ENCODE results near the gene GABRR1. TPM values are rescaled to one million over a fixed set of nuclear protein-coding genes. Genes with fewer than 3 reads are reported as not detected.

GABRR1 gene
- total and polyA plus RNA-seq, 2 experiments from 2014 or later: 0.27 to 0.60 TPM

- H3K79me2 ChIP-seq: no peaks in the 10 kb centered on the region
- H3K27ac ChIP-seq: no peak overlapping the region
- no peak for DNase-seq (ENCODE audit: low spot score)
- H3K36me3 ChIP-seq (replicated peaks; ENCODE audit: insufficient read depth, low read depth): no peaks in the 10 kb centered on the region
- H3K9me3 ChIP-seq (ENCODE audit: low read depth): no peaks in the 10 kb centered on the region
- H3K9me2 ChIP-seq (replicated peaks; ENCODE audit: insufficient read depth): no peaks in the 10 kb centered on the region
- TF ChIP-seq EZH2phosphoT487 (IDR thresholded peaks at IDR 0.05; ENCODE audit: low read depth, severe bottlenecking, unreplicated experiment): no peak
- TF ChIP-seq, protein P1, sequence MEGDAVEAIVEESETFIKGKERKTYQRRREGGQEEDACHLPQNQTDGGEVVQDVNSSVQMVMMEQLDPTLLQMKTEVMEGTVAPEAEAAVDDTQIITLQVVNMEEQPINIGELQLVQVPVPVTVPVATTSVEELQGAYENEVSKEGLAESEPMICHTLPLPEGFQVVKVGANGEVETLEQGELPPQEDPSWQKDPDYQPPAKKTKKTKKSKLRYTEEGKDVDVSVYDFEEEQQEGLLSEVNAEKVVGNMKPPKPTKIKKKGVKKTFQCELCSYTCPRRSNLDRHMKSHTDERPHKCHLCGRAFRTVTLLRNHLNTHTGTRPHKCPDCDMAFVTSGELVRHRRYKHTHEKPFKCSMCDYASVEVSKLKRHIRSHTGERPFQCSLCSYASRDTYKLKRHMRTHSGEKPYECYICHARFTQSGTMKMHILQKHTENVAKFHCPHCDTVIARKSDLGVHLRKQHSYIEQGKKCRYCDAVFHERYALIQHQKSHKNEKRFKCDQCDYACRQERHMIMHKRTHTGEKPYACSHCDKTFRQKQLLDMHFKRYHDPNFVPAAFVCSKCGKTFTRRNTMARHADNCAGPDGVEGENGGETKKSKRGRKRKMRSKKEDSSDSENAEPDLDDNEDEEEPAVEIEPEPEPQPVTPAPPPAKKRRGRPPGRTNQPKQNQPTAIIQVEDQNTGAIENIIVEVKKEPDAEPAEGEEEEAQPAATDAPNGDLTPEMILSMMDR (IDR thresholded peaks at IDR 0.05; ENCODE audit: poor library complexity): no peak
- no peak for TF ChIP-seq EZH2 (IDR thresholded peaks at IDR 0.05; ENCODE audit: borderline replicate concordance)
- no peaks in the 10 kb centered on the region for H3K4me1 ChIP-seq (ENCODE audit: insufficient read depth)
- 95% methylated on average over 4 of the region's 4 CpGs for WGBS (ENCODE audit: low lambda C conversion rate, missing lambda C conversion rate)
- no peaks in the 10 kb centered on the region for H4K20me1 ChIP-seq (ENCODE audit: insufficient read depth, poor library complexity, severe bottlenecking)
- H3K4me2 ChIP-seq: no peak overlapping the region
- H2AFZ ChIP-seq: no peak overlapping the region
- H3K27me3 ChIP-seq: no peaks in the 10 kb centered on the region
- H3K4me3 ChIP-seq: no peak overlapping the region
Measured at GRCh38 chr6:89255417-89255816, 38.3 kb upstream of the GABRR1 start.

GRCh38 chr6:89254569-89254968, 37.4 kb upstream of the GABRR1 start:
- TF ChIP-seq EZH2phosphoT487 (IDR thresholded peaks at IDR 0.05; ENCODE audit: low read depth, severe bottlenecking, unreplicated experiment): no peak
- no peak for TF ChIP-seq EZH2 (IDR thresholded peaks at IDR 0.05; ENCODE audit: borderline replicate concordance)
- TF ChIP-seq, protein P1 (IDR thresholded peaks at IDR 0.05; ENCODE audit: poor library complexity): no peak
- Histone ChIP-seq H3K9me3 (ENCODE audit: low read depth) (no peaks in the 10 kb centered on the region), H3K79me2 (no peaks in the 10 kb centered on the region), H2AFZ (no peak overlapping the region), H3K4me1 (ENCODE audit: insufficient read depth) (no peaks in the 10 kb centered on the region), H3K4me2 (no peak overlapping the region), H3K9me2 (replicated peaks; ENCODE audit: insufficient read depth) (no peaks in the 10 kb centered on the region), H3K27ac (no peak overlapping the region), H3K27me3 (no peaks in the 10 kb centered on the region), H3K36me3 (replicated peaks; ENCODE audit: insufficient read depth, low read depth) (no peaks in the 10 kb centered on the region), H4K20me1 (ENCODE audit: insufficient read depth, poor library complexity, severe bottlenecking) (no peaks in the 10 kb centered on the region), H3K4me3 (no peak overlapping the region)
- DNase-seq (ENCODE audit: low spot score): no peak

GRCh38 chr6:89252907-89253306, 35.7 kb upstream of the GABRR1 start:
- no peak overlapping the region for H3K4me2 ChIP-seq
- no peak overlapping the region for H3K4me3 ChIP-seq
- no peak overlapping the region for H3K27ac ChIP-seq
- 67% methylated on average over 2 of the region's 2 CpGs for WGBS (ENCODE audit: low lambda C conversion rate, missing lambda C conversion rate)
- no peaks in the 10 kb centered on the region for H3K9me2 ChIP-seq (replicated peaks; ENCODE audit: insufficient read depth)
- H2AFZ ChIP-seq: no peak overlapping the region
- no peak for DNase-seq (ENCODE audit: low spot score)
- TF ChIP-seq EZH2phosphoT487 (IDR thresholded peaks at IDR 0.05; ENCODE audit: low read depth, severe bottlenecking, unreplicated experiment) (no peak), EZH2 (IDR thresholded peaks at IDR 0.05; ENCODE audit: borderline replicate concordance) (no peak)
- TF ChIP-seq, protein P1 (IDR thresholded peaks at IDR 0.05; ENCODE audit: poor library complexity): no peak
- H3K36me3 ChIP-seq (replicated peaks; ENCODE audit: insufficient read depth, low read depth): no peaks in the 10 kb centered on the region
- H4K20me1 ChIP-seq (ENCODE audit: insufficient read depth, poor library complexity, severe bottlenecking): no peaks in the 10 kb centered on the region
- no peaks in the 10 kb centered on the region for H3K27me3 ChIP-seq
- no peaks in the 10 kb centered on the region for H3K79me2 ChIP-seq
- H3K9me3 ChIP-seq (ENCODE audit: low read depth): no peaks in the 10 kb centered on the region
- no peaks in the 10 kb centered on the region for H3K4me1 ChIP-seq (ENCODE audit: insufficient read depth)

- no peak overlapping the region for H3K4me2 ChIP-seq
- no peak overlapping the region for H3K4me3 ChIP-seq
- H3K4me1 ChIP-seq (ENCODE audit: insufficient read depth): no peaks in the 10 kb centered on the region
- H4K20me1 ChIP-seq (ENCODE audit: insufficient read depth, poor library complexity, severe bottlenecking): no peaks in the 10 kb centered on the region
- no peak for DNase-seq (ENCODE audit: low spot score)
- 96% methylated on average over 10 of the region's 10 CpGs for WGBS (ENCODE audit: low lambda C conversion rate, missing lambda C conversion rate)
- H3K9me2 ChIP-seq (replicated peaks; ENCODE audit: insufficient read depth): no peaks in the 10 kb centered on the region
- H3K36me3 ChIP-seq (replicated peaks; ENCODE audit: insufficient read depth, low read depth): no peaks in the 10 kb centered on the region
- H2AFZ ChIP-seq: no peak overlapping the region
- no peaks in the 10 kb centered on the region for H3K9me3 ChIP-seq (ENCODE audit: low read depth)
- TF ChIP-seq, protein P1 (IDR thresholded peaks at IDR 0.05; ENCODE audit: poor library complexity): no peak
- TF ChIP-seq EZH2 (IDR thresholded peaks at IDR 0.05; ENCODE audit: borderline replicate concordance) (no peak), EZH2phosphoT487 (IDR thresholded peaks at IDR 0.05; ENCODE audit: low read depth, severe bottlenecking, unreplicated experiment) (no peak)
- H3K79me2 ChIP-seq: no peaks in the 10 kb centered on the region
- no peaks in the 10 kb centered on the region for H3K27me3 ChIP-seq
- no peak overlapping the region for H3K27ac ChIP-seq
Measured at GRCh38 chr6:89251976-89252375, 34.8 kb upstream of the GABRR1 start.

Data from hepatocyte (in vitro differentiated cells).